GM18951 (cell line): ENCODE data around the gene MMP24OS.
"Not testable (repeated sequence)": the region's sequence is repeated elsewhere in the genome, so short reads cannot be mapped to it uniquely, and the experiment has no call there.

ENCODE experiments used
- POLR2A ChIP-seq: IDR thresholded peaks from 4 replicates; pipeline ENCODE4 v1.6.1; 2011; ENCODE audit warnings: mild to moderate bottlenecking; ENCODE audit not compliant: insufficient read length, insufficient read depth; ENCODE audit errors: extremely low read depth
- in situ Hi-C: fragments of 300-500 bp; cut with MboI; formaldehyde crosslinking; loops from one replicate; pipeline ENCODE4 v1.12.0; 2022; ENCODE audit warnings: low sequenced_read_pairs, mixed read lengths, inconsistent platforms; ENCODE audit not compliant: unreplicated experiment

Gene MMP24OS

DNA sequence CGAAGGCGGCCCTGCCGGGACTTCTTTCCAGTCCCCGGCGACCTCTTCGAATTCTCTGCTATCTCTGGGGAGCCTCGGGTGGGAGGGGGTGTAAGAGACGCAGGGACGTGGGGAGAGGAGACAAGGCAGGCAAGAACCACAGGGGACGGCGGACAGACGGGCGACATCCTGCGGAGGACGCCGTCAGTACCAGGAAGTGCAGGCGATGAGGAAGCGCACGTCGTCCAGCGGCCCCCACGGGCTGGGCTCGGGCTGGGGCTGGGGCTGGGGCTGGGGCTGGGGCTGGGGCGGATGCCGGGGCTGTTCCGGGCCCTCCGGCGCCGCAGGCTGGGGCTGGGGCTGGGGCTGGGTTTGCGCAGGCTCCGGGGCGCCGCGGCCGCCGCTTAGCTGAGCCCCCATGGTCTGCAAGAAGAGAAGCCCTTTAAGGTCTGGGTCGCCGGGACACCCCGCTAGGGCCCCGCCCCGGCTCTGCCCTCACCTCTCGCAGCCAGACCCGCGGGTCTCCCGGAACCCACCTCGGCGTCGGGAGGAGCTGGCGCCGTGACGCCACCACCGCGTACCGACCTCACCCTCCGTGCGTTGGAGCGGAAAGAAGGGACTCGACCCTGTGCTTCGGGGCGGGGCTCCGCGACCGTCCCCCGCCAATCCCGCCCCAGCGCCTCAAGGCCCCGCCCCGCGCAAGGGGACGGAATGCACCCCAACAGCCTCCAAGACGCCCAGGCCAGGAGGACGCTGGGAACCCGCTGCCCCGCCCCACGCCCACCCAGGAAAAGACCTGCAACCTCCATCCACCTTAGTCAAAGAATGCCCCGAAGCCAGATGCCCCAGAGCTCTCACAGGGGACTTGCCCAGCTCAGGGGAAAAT is at the start of gene MMP24OS:
MMP24OS (minus strand) TSS at position 592 of the 865 bp plus-strand sequence; CDS start at position 399, 193 bp downstream.
- TF ChIP-seq POLR2A: peak; percentile 84
- in situ Hi-C loops: no loop called here

DNA sequence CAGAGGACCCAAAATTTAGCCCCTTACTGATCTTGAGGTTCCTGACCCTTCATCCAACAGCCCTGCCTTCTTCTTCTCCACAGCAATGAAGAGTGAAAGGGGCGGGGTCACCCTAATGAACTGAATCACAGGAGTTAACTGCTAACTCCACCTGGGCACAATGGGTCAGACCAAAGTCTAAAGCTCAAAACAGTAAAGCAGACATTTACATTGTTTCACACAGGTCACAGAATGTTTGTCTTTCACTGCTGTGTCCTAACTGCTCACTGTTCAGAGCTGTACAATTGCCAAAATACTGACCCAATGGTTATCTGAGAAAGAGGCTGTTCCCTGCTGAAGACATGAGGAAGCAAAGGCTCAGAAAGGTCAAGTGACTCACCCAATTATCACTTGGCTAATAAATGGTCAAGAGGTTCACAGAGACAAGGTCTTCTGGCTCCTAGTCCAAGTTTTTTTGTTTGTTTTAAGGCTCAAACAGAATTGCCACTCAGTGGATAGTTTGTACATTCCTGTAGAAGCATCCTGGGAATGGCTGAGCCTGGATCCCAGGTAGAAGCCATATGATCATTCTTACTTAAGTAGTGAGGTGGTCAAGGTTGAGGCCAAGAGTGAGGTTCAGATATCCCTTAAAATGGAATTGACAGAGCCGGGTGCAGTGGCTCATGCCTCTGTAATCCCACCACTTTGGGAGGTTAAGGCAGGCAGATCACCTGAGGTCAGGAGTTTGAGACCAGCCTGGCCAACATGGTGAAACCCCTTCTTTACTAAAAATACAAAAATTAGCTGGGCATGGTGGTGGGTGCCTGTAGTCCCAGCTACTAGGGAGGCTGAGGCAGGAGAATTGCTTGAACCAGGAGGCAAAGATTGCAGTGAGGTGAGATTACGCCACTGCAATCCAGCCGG is 49.4 kb upstream of the MMP24OS start:
- in situ Hi-C loops: no loop called here
- TF ChIP-seq POLR2A: no peak

DNA sequence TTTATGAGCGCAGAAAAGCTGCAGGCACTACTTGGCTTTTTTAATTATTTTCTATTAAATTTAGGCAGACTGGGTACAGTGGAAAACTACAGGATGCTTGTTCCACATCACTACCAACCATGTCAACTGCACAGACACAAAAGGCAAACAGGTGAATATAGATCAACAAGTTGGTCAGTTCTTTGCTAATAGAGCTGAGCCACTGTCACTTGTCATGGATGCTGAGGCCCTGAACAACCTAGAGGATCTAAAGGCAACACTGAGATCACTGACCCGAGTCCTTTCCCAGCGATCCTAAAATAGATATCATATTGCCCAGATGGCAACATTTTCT is 48.8 kb upstream of the MMP24OS start:
- in situ Hi-C loops: no loop called here
- no peak for TF ChIP-seq POLR2A

DNA sequence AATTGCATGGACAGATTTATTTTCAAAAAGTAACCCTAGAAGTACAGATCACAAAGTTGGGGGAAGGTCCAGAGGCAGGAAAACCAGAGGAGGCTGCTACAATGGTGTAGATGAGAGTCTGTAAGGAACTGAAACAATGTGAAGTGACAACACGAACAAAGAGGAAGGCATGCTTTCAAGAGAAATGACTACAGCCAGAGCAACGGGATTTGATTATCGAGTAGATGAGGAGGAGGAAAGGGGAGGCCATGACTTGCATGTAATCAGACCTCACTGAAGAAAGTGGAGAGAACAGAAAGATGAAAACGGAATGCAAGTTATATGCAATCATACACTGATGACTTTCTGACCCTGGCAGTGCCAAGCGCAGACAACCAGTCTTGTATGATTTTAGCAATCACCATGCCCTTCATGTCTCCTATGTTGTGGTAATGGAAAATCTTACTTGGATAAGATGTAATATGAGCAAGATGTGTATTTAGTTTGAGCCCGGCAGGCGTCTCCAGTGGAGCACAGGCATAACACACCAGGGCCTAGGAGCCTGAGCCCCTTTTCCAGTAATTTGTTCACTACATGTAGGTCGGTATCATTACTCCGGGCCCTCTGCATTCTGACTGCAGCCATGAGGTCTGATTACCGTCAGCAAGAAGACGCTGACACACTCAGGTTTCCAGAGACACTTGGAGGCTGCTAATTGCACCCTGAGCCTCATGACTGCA is 48.3 kb upstream of the MMP24OS start:
- in situ Hi-C loops: no loop called here

DNA sequence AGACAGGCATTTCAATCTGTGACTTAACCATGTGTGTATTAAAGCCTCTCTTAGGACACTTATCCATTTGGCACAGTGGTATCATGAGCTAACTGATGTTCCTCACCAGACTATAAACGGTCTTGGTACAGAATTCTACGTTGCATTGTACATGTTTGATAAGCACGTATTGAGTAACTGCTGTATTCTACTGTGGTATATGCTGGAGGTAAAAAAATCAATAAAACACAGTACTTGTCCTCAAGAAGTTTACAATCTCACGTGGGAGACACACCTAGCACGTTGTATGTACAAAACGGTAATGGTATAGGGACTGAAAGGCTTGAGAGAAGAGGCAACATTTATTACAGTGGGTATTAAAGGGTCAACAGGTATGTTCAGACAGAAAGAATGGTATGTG is 47.5 kb upstream of the MMP24OS start:
- in situ Hi-C loops: no loop called here
- TF ChIP-seq POLR2A: no peak

More for the DNA sequence above, 48.3 kb upstream of the MMP24OS start:
- TF ChIP-seq POLR2A: no peak

DNA sequence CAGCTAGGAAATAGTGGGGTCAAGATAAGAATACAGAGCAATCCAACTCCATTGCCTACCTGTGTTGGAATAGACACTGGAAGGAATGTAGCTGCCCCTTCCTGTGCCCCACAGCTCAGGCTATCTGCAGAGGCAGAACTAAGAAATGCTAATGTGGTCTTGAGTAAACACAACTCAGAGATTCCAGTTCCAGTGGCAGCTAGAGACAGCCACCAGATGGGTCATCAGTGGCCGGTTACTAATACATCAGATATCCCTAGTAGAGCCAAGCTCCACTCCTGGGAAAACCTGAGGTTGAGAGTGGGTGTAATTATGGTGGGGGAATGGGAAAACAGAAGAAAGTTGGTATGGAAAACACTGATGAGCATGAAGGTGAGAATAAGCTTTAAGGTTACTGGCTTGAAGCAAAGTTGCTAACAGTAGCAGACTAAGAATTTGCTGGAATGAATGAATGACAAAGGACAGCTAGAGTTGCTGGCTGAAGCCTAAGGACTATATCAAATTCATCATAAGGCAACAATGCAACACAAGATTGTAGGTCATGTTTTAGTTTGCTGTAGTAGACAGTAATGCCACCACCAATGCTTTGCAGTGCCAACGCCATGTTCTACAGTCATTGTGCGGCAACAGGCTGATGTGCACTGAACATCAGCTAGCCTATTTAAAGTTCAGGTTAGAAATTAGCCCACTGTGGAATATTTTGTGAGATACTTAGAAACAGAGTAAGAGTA is 42.6 kb upstream of the MMP24OS start:
- no peak for TF ChIP-seq POLR2A
- in situ Hi-C loops: no loop called here

DNA sequence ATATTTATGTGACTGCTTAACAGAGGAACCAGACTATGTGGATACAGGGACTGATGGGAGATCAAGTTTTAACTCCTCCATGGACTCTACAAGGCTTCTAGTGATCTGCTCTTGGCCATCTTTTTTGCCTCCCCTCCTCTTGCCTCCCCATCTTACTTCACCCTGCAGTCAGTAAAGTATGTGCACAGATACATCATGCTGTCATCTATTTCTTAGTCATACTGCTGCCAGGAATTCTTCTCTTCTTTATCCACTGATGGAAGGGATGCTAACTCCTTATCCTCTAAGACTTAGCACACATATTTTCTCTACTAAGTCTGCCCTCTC is 41.9 kb upstream of the MMP24OS start:
- TF ChIP-seq POLR2A: no peak
- in situ Hi-C loops: no loop called here

DNA sequence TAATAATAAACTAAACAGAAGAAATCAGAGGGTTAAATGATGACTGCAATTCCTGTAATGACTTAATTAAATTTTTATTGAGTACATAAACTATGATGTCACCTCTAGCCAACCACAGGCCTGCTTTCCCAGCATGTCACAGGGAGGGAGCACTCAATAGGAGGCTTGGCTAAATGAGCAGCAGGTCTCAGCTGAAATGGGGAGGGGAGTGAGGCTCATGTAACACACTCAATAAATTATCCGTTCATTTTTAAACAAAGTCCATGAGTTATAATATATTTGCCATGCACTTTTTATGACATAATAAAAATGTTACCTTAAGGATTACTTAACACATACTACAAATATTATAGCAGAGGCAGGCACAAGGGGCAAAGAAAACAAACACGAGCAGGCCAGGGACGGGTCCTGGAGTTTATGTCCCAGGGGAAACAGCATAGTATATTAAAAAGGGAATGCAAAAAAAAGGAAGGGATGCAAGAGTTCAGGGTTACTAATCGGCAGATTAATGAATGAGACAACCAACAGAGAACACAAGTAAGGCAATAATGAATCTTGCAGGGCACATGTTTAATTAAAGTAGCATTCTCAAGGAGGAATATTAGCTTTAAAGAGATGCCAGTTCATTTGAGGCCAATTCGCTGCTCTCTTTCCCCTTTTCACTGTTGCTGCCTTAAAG is 41.4 kb upstream of the MMP24OS start:
- in situ Hi-C loops: no loop called here

DNA sequence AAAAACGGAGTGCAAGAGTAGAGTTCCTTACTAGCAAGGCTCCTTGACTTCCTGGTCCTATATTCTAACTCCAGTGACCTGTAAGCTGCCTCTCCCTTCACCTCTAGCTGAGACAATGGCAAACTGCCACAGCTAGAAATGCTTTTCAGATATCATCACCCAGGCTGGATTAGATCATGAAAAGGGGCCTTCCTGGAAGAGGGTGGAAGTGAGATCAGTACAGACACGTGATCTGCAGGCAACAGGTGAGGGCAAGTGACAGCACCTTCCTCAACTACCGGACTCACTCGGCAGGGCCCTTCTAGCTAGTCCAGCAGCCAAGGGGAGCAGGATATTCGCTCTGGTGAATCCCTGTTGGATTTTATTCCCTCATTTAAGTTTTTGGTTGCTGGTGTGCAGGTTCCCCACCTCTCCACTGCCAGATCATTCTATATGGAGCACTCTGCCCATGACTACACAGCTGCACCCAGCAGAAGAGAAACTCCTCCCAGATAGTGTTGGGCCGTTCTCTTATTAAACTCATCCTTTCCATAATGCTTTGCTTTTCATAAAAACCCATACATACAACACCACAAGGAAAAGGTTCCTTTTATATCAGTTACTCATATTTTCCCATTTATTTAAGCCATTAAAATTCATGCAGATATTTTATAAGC is 40.7 kb upstream of the MMP24OS start:
- TF ChIP-seq POLR2A: no peak
- in situ Hi-C loops: no loop called here

More for the DNA sequence above, 41.4 kb upstream of the MMP24OS start:
- no peak for TF ChIP-seq POLR2A

DNA sequence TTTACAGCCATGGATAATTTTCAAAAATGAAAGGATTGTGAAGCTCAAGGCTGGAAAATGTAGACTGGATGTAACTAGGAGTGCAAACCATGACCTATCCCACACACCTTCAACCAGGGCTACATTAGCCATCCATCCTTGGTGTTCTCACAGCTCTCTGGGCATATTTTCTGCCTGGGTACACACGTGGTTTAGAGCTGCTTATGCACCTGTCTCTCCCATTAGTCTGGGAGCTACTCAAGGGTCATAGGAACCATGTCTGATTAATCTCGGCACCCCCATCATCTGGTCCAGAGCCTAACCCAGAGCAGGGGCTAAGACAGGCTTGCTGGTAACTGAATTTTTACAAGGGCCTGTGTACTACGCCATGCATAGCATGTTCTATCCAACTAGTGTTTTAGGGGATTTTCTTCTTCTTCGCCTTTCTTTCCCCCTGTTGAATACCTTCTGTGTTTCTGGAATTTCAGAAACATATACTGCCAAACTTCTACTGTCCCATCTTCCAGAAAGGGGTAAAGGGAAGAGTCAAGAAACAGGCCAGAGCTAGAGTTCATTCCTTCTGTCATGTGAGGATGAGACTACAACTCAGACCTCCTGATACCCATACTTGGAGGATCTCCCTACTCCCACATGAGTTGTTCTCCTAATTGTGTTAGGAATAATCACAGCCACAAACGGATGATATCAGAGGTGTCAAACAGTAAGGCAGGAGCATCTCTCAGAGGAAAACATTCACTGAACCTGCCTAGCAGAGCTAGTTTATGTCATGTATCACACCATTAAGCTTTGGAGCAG is 39.7 kb upstream of the MMP24OS start:
- in situ Hi-C loops: no loop called here

DNA sequence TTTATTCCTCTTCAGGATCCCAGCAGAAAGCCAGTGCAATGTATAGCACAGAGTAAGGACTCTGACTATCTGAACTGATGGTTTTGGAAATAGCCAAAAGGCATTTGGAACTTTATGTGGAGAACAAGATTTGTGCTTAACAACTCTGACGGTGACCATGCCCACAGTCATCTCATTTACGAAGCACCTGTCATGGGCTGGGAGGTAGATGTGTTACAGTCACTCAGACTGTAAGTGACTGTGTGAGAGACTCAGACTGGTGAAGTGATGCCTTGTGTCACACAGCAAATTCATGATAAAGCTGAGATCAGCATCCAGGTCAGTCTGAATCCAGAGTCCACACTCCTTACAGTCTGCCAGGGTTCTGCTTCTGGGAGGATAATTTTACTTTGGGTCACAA is 38.2 kb upstream of the MMP24OS start:
- in situ Hi-C loops: no loop called here
- TF ChIP-seq POLR2A: no peak

More for the DNA sequence above, 39.7 kb upstream of the MMP24OS start:
- TF ChIP-seq POLR2A: no peak

DNA sequence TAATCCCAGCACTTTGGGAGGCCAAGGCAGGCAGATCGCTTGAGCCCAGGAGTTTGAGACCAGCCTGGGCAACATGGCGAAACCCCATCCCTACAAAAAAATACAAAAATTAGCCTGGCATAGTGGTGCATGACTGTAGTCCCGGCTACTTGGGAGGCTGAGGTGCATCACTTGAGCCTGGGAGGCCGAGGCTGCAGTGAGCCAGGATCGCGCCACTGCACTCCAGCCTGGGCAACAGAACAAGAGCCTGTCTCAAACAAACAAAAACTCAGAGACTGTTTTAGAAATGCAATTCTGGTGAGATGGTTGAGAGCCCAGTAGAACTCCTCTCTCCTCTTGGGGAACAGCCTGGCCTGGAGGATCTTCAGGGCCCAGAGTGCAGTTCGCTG is 37.7 kb upstream of the MMP24OS start:
- in situ Hi-C loops: not testable (repeated sequence)
